LoVo (cell line): Measurements from ENCODE around the gene ELOVL6.
A peak's percentile ranks its signal among the peaks of the same experiment; 100 is the strongest.
"Not testable (repeated sequence)": the region's sequence is repeated elsewhere in the genome, so short reads cannot be mapped to it uniquely, and the experiment has no call there.

Experiments used
- DNase-seq: peaks from one replicate; pipeline ENCODE4 v3.0.0-alpha.2; 2016; ENCODE audit warnings: low spot score

The ELOVL6 gene

DNA sequence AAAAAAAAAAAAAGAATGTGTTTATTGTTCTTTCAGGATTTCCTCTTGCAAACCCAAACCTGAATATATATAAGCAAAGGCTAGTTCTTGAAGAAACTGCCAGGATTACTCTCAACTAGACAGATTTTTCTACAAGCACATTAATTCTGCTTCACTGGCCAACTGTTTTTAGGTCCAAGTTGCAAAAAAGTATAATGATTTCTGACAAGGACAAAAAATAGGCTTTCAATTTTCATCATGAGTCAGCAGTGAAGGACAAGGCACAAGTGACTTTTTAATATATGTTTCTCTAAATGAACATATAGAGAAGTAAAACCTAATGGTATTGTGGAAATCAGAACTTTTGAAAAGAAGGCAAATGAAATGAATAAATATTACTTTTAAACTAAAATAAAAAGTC lies 73.7 kb downstream of the ELOVL6 start:
- DNase-seq = no peak

DNA sequence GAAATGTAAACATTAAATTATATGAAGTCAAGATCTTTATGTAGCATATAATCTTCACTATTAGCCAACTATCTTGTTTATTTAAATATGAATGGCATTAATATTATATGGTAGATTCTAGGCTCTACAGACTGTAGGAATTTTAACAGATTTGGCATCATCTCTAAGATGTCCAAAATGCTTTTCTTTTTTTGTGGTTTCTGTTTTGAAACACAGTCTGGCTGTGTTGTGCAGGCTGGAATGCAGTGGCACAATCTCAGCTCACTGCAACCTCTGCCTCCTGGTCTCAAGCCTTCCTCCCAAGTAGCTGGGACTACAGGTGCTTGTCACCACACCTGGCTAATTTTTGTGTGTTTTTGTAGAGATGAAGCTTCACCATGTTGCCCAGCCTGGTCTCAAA lies 76.2 kb downstream of the ELOVL6 start:
- no peak for DNase-seq

DNA sequence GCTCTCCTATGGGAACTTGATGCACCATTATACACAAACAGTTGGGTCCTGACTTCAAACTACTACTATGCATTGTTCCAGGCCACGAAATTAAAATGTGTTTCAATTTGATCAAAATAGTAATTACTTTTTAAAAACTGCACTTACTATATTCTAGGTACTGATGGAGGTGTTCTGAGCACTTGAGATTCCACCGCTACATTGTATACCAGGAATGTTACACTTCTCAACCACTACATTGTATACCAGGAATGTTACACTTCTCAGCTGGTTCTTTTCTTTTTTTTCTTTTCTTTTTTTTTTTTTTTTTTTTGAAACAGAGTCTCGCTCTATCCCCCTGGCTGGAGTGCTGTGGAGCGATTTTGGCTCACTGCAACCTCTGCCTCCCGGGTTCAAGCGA lies 77.9 kb downstream of the ELOVL6 start:
- no peak for DNase-seq

DNA sequence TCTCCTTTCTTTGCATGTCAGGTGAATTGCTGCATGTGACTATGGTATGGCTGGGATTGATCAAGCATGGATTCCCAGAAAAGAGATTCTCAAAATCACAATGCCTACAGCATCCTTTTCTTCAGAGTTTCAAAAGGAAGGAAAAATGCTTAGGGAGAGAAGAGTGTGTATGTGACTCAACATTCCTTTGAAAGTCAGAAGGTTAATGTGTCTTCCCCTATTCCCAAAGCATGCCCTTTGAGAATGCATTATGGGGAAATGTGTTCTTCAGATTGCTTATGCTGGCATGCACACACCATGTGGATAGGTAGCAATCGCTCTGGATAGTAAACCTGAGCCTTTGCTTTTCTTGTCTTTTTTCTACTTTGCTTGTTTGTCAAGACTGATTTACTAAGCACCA lies 78.5 kb downstream of the ELOVL6 start:
- no peak for DNase-seq

DNA sequence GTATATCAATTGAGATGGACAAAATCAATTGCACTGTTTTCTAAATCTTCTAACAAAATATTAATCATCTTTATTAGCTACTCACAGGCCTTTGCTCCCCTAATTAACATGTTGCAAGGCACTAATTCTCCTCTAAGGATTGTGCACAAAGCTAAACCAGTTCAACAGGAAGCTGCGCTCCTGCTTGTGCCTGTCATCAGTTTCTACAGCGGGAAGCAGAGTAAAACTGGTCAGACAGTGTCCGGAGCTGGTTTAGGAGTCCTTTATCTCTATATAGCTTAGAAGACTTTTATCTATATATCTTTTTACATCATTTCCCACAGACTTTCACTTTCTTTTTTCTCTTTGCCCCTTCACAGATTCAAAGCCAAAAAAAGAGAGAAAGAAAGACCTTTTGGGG lies 79.1 kb downstream of the ELOVL6 start:
- no peak for DNase-seq

DNA sequence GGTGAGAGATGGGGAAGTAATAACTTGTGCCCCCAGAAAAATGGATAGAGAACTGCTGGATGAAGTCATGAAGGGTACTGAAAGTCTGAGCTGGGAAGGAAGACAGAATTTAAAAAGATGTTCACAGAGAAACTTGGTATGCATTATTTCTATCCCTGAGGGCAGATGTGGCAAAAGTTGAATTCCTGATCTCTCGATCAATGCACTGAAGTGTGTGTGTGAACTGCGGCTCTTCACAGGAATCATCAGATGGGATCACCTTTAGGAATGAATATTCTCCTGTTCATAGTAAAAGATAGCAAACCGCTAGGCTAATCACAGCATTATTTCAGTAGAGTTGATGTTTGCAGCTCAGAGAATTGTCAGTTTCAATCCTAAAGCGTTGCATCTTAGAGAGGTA lies 86.4 kb downstream of the ELOVL6 start:
- DNase-seq = no peak

DNA sequence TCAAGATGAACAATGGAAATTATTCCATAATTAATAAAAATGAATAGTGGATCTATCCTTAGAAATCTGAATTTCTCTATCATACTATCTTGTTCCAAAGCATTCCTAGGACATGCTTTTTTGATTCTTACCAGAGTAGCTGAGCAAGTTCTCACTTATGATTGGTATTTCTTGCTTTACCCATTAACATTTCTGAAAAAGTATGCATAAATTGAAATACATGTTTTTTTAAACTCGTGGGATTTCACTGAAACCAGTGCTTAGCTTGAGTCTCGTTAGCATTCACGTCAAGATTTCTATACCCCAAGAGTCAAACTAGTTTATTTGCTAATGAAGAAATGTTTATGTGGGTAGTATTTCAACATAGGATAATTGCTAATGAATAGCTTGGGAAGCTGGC lies 89.0 kb downstream of the ELOVL6 start:
- DNase-seq = no peak

DNA sequence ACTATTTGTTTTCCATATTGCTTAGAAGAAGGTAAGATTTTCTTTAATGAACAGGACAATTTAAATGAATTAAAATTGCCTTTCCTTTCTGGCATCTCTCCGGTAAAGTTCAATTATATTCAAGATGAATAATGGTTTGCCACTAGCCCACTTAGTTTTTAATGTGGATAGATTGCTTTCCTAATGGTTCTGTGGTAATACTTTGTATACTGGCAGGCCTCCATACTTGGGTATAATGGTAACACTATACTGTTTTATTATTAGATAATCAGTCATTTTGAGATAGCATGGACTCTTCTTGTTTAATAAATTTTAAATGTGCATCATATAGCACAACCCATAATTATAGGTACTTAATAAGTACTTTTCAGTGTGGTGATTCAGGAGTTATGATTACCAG lies 89.5 kb downstream of the ELOVL6 start:
- no peak for DNase-seq

DNA sequence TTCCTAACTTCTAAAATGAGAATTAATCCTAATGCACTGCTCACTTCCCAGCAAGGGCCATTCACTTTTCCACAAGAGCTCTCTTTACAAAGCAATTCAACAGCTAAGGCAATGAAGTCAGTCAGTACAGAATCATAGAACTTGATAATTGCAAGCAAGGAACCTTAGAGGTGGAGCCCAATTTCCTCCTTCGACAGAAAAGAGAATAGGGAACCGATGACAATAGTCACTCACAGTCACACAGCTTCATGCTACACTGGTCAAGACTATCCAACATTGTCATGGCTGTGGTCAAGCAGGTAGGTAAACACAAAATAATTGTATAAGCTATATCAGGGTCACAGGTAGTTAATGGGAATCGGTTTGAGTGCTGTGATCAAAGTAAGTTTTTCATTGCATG lies 90.0 kb downstream of the ELOVL6 start:
- DNase-seq = no peak

DNA sequence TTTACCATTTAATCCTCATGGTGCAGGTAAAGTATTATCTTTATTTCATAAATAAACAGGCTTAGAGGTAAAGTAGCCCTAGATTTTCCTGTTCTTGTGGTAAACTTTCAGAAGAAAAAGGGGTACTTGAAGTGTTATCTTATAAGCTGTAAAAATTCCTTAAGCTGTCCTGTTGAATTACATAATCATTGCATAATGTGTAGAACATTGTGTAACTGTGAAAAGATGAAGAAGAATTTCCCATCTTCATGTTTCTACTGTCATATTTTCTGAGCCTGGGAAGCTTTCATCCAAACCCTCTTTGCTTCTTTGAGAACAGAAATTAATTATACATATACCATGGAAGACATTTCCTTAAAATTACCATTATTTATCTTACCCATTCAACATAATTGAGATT lies 90.5 kb downstream of the ELOVL6 start:
- DNase-seq = no peak

DNA sequence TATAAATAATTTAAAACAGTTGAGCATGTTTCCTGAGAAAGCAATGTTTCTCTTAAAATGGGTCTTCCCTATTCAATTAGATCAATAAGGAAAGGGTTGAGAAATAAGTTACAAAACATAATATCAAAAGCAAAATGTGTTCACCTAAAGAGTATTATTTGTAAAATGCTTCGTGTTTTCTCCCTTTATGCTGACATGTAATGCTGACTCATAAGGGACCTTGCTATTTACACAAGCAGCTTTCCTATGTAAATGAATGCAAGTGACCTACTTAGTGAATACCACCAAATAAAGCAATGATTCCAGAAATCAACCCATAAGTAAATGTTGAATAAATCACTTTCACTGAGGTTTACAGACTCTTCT lies 91.5 kb downstream of the ELOVL6 start:
- DNase-seq = peak; percentile 12

DNA sequence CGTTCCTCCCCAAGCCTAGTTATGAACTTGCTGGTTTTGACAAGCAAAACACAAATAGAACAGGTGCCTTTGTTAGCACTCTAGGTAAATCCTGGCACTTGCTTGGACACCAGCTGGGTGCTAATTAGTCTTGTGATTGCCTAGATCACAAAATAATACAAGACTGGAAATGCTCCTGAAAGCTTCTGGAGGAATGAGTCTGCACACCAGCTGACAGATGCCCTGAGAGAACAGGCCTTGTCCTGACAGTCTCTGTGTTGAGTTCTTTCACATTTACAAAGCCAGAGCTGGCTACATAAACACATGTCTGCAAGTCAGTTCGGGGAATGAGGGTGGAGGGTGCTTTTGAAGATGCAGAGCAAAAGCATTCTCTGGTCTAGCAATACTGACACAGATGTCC lies 93.8 kb downstream of the ELOVL6 start:
- no peak for DNase-seq

DNA sequence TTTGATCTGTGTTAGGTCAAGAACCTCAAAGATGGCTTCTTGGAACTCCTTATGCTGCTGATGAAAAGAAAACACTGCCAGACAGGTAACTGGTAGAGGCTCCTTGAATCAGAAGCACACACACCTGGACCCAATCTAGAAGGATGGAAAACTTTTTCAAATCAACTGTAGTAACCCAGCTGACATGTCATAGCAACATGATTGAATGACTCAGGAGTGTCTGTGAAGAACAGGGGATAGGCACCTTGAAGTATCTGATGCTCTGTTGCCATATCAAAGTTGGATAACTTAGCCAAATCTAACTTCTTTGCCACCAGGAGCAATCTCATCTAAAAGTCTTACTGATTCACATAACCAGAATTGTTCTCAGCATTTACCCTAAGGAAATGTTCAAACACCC lies 98.8 kb downstream of the ELOVL6 start:
- no peak for DNase-seq

DNA sequence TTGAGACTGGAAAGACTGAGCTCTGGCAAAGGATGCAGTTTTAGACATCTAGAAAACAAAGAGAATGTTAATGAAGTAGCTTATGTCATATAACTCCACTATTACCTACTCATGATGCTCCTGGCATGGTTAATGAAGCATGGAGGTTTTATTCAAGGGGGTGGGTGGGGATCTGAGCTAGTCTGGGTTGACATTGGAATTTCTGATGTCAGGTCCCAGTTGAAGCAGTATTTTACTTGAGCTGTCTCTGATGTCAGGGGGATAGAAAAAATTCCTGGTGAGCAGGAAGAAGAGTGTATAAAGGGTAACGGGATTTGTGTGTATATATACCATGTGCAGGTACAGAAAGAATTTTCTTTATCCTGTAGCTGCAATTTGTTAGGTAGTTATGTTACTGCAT lies 102.0 kb downstream of the ELOVL6 start:
- DNase-seq = no peak

DNA sequence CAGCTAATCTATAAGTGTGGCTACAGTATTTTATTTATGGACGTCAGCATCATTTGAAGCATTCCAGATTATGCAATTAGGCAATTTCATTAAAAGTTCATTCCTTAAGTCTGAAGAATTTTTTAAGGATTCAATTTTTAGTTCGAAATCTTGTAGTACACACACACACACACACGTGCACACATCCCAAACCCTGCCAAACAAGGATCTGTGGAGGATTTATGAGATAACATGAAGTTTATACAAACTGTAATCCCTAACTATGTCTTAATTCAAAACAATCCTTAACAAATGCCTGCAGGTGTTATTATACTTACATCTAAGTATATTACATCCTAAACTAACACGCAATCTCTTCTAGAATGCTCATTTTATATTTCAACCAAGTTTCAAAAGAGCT lies 105.8 kb downstream of the ELOVL6 start:
- no peak for DNase-seq

DNA sequence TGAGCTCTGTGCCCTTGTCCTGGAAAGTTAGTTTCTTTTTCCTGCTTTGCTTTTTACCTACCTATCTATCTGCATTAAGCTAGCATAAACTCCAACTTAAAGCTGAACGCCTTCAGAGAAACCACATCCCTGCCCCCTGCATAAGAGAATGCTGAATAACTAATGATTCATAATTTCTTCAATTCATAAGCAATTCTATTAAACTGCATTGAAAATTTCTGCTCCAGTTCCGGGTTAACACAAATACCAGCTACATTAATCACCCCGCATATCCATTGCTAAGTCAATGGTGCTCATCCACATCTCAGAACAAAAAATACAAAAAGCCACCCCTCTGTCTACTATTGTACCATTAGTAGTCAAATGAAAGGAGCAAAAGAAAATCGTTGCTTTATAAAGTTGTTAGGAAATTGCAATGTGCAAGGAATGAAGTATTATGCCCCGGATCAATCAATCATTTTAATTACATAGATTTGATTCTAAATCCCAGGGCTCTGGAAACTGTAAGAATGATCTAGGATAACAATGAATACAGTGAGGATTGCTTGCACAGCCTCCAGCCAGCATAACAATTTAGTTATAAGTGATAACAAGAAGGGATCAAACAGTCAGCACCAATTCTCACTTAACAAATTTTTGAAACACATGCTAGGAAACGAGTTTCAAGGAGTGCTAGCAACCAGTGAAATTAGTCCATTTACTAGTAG lies 106.8 kb downstream of the ELOVL6 start:
- DNase-seq = no peak

DNA sequence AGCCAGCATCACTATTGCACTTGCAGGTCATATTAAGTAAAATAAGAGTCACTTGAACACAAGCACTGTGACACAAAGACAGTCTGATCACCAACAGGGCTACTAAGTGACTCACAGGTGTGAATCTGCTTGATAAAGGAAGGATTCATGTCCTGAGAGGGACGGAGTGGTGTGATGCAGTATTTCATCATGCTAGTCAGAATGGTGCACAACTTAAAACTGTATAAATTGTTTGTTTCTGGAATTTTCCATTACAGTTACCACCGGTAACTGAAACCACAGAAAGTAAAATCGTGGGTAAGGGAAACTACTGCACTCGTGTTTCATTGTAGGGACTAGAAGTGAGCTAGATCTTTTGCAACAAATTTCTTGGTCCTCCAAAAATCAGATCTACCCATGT lies 109.7 kb downstream of the ELOVL6 start:
- no peak for DNase-seq

DNA sequence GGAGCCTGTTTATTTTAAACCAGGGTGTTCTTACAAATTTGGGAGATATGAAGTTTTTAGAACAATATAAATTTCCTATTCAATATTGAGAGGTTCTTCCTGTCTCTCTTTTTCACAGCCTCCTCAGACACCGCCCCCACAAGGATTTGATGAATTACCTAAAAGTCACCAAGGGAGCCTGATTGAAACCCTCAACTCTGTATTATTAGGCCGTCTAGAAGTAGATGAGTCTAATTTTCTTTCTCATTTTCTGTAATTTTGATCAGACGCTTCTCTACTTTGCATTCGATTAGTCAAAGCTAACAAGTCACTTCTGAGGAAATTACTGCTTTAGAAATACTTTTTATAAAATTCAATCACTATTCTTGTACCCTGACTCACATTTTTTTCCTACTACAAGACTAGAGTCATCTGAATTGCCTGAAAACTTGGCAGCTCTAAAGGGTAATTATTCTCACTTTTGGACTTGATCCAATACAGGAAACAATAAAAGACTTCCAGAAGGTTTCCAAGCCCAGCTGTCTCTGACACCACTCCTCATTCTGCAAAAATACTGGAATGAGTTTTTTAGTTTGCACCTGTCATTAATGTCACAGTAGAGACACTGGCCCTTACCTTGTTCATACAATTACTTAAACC lies 111.2 kb downstream of the ELOVL6 start:
- DNase-seq = peak; percentile 81

DNA sequence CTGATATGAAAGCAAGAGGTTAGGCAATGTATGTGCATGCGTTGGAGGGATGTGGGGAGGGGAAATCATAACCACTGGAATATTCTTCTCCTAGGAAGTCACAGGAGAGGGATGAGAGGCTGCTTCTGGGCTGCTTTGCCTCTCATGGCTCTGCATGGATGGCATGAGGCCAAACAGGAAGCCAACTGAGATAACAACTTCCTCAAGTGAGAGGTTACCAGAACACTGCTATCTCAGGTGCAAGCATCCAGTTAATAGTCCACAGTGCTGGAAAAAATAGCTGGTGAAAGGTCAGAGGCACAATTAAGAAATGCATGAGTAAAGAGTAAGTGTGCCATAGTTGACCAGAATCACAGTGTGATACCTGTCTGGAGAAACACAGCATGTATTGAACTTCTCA lies 113.3 kb downstream of the ELOVL6 start:
- peak; percentile 85 for DNase-seq

DNA sequence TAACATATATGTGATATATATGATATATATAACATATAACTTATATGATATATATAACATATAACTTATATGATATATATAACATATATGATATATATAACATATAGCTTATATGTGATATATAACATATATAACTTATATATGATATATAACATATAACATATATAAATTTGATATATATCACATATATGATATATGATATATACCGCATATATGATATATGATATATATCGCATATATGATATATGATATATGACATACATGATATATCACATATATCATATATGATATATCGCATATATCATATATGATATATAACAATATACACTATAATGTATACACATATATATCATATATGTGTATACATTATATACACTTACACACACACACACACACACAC lies 114.3 kb downstream of the ELOVL6 start:
- no peak for DNase-seq

DNA sequence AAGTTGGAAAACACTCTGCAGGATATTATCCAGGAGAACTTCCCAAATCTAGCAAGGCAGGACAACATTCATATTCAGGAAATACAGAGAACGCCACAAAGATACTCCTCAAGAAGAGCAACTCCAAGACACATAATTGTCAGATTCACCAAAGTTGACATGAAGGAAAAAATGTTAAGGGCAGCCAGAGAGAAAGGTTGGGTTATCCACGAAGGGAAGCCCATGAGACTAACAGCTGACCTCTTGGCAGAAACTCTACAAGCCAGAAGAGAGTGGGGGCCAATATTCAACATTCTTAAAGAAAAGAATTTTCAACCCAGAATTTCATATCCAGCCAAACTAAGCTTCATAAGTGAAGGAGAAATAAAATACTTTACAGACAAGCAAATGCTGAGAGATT lies 120.3 kb downstream of the ELOVL6 start:
- not testable (repeated sequence) for DNase-seq

DNA sequence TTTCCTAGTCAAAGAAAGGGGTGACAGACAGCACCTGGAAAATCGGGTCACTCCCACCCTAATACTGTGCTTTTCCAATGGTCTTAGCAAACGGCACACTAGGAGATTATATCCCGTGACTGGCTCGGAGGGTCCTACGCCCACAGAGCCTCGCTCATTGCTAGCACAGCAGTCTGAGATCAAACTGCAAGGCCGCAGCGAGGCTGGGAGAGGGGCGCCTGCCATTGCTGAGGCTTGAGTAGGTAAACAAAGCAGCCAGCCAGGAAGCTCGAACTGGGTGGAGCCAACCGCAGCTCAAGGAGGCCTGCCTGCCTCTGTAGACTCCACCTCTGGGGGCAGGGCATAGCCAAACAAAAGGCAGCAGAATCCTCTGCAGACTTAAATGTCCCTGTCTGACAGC lies 121.6 kb downstream of the ELOVL6 start:
- DNase-seq = not testable (repeated sequence)

DNA sequence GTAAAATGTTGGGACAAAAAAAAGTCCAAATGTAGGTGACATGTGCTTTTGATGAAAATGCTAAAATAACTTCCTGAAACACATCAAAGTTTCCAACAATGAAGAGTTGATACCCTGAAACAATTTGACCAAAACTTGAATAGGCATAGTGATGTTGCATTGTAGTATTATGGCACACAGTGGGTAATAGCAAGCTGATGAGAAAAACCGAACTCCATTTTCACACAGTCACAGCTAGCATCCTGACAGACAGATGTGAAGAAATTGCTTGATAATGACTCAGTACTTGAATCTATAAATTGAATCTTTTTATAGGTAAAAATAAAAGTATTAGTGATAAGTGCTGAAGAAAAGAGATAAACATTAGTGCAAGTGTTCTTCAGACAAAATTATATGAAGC lies 122.5 kb downstream of the ELOVL6 start:
- no peak for DNase-seq

DNA sequence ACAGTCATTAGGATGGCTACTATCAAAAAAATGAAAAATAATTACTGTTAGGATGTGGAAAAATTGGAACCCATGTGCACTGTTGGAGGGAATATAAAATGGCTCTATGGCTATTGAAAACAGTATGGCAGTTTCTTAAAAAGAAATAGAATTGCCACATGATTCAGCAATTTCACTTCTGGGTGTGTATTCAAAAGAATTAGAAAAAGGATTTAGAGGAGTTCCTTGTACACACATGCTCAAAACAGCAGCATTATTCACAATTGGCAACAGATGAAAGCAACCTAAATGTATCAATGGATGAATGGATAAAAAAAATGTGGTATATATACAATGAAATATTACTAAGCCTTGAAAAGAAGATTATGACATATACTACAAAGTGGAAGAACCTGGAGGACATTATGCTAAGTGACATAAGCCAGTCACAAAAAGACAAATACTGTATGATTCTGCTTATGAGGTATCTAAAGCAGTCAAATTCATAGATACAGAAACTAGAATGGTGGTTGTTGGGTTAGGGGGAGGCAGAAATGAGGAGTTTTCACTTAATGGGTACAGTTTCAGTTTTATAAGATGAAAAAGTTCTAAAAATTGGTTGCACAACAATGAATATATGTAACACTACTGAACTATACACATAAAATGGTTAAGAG lies 123.2 kb downstream of the ELOVL6 start:
- no peak for DNase-seq
